IgD-negative memory B cell (primary cell): ENCODE measurements around the gene NDC1. TPM values are rescaled to one million over a fixed set of nuclear protein-coding genes. Genes with fewer than 3 reads are reported as not detected.

Source experiments
- H3K27ac Mint-ChIP-seq, 3 donors: one replicate each; pipeline ENCODE4 v1.8.0; 2020 to 2022; ENCODE audit warnings: mild to moderate bottlenecking in 3 of 3, mixed read lengths in 3 of 3, moderate library complexity in 1 of 3
- H3K27me3 Mint-ChIP-seq: one replicate; pipeline ENCODE4 v1.8.0; 2021; ENCODE audit warnings: mixed read lengths
- H3K36me3 Mint-ChIP-seq: one replicate; pipeline ENCODE4 v1.8.0; 2020; ENCODE audit warnings: mild to moderate bottlenecking, mixed read lengths
- H3K4me1 Mint-ChIP-seq, 3 donors: one replicate each; pipeline ENCODE4 v1.8.0; 2020 to 2022; ENCODE audit warnings: mixed read lengths in 3 of 3, mild to moderate bottlenecking in 1 of 3
- H3K4me3 Mint-ChIP-seq, 4 donors: one replicate each; pipeline ENCODE4 v1.8.0; 2020 to 2022; ENCODE audit warnings: mild to moderate bottlenecking in 4 of 4, mixed read lengths in 4 of 4, moderate library complexity in 3 of 4
- H3K9me3 Mint-ChIP-seq, 3 donors: one replicate each; pipeline ENCODE4 v1.8.0; 2020 to 2021; ENCODE audit warnings: mixed read lengths in 3 of 3, mild to moderate bottlenecking in 1 of 3
- polyA plus RNA-seq: library from polyadenylated mRNA; unstranded; fragments of 300-500 nt; fragmentation: Illumina TruSeq; gene quantifications from one replicate; pipeline ENCODE4 v1.2.3, GENCODE V29; 2021

The NDC1 gene
- polyA plus RNA-seq, 1 donor from 2014 or later, result 6.8 TPM

DNA sequence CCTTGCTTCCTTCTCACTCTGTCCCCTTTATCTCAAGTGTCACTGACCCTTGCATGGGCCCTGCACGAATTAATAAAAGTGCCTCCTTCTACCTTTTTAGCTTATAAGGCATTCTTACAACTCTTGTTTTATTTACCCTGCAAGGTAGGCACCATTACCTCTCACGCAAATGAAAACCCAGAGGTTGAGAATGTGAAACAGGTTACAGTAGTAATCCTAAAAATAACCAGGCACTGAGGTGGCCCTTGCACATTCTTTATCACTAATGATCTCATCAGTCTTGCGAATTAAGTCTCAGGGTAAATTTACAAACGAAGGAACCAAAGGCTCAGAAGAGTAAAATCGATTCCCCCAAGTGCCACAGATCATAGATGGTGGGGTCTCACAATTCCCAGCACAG is 102.8 kb downstream of the NDC1 start:
- Mint-ChIP-seq H3K36me3 (no peaks in the 10 kb centered on the region), H3K27me3 (peaks cover 43% of the 10 kb centered on the region), H3K4me3 (no peak overlapping the region)

DNA sequence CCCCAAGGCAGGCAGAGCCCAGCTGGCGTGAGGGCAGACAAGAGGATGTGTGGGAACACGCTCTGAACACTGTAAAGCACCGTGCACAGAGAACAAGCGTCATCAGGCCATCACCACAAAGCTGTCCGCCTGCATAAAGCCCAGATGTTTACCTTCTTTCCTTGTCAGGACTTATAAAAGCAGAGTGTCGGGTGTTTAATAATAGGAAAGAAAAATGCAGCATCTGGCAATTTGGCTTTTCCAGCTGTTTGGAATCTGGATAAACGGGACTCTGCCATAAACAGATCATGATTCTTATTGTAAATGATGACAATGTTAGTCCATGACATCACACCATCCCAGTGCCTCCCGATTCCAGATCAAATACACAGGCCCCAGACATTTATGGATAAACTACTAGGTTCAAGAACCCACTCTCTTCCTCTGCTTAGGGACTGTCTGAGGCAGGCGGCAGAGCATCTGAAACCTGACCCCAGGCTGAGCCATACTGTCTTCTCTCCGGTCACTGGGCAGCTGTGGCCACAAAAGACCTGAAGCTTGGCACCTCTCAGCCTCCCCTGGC is 103.4 kb downstream of the NDC1 start:
- H3K9me3 Mint-ChIP-seq, result no peaks in the 10 kb centered on the region
- no peaks in the 10 kb centered on the region for H3K36me3 Mint-ChIP-seq
- H3K4me3 Mint-ChIP-seq, result no peak overlapping the region
- no peak overlapping the region for H3K27ac Mint-ChIP-seq
- peaks cover 40% of the 10 kb centered on the region for H3K27me3 Mint-ChIP-seq
- H3K4me1 Mint-ChIP-seq, result peaks cover 0 to 5% (median 0%) of the 10 kb centered on the region in 3 donors

More for the DNA sequence above, 102.8 kb downstream of the NDC1 start:
- no peak overlapping the region for H3K27ac Mint-ChIP-seq
- H3K9me3 Mint-ChIP-seq, result no peaks in the 10 kb centered on the region
- peaks cover 0 to 5% (median 0%) of the 10 kb centered on the region in 3 donors for H3K4me1 Mint-ChIP-seq

DNA sequence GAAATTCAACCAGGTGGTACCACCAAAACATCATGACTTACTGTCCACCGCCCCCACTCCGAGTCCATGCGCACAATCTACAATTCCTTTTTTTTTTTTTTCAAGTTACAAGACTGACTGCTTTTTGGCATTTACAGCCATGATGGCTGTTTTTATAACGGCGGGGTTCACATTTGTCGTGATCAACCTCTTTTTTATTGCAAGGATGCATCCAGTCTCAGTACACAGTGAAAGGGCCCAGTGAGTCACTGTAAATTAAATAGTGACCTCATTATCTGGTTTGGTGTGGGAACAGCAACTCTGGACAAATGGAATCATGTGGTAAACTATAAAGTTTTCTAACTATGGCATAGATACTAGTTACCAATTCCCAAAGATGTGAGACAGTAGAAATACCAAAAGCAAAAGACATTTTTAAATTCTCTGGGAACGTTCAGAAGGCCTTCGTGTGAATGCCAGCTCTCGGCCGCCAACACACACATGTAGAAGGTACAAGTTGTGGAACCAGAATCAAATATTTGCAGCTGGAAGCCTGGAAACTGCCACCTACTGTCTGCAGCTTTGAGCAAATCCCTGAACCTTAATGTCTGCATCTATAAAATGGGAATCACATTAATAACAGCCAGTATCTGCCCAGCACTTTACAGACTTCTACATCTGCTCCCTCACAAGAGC is 104.0 kb downstream of the NDC1 start:
- Mint-ChIP-seq H3K36me3 (no peaks in the 10 kb centered on the region), H3K9me3 (no peaks in the 10 kb centered on the region), H3K27ac (no peak overlapping the region), H3K27me3 (peaks cover 37% of the 10 kb centered on the region), H3K4me3 (no peak overlapping the region), H3K4me1 (peaks cover 0 to 2% (median 0%) of the 10 kb centered on the region in 3 donors)

DNA sequence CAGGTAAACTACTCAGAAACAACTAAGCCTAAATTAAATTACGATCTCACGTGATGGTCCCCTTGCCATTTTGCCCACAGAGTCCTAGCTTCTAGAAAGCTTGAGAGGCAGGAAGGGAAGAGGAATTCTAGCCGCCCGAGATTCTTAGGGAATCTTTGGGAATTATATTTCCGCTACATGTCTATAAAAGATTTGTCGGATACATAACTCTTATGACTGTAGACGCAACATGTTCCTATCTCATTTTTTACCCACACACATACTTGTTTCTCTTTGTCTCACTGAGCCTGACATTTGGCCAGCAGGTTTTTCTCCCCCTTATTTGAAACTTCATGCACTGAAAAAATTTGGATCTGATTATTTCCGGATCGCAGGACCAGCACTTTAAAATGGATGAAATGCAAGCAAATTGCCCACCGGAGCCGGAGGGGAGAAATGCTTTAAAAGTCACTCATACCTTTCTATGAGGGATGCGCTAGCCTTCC is 104.6 kb downstream of the NDC1 start:
- Mint-ChIP-seq H3K36me3 (no peaks in the 10 kb centered on the region), H3K27ac (no peak overlapping the region), H3K9me3 (no peaks in the 10 kb centered on the region), H3K27me3 (peaks cover 36% of the 10 kb centered on the region), H3K4me3 (no peak overlapping the region), H3K4me1 (peaks cover 0 to 2% (median 0%) of the 10 kb centered on the region in 3 donors)

DNA sequence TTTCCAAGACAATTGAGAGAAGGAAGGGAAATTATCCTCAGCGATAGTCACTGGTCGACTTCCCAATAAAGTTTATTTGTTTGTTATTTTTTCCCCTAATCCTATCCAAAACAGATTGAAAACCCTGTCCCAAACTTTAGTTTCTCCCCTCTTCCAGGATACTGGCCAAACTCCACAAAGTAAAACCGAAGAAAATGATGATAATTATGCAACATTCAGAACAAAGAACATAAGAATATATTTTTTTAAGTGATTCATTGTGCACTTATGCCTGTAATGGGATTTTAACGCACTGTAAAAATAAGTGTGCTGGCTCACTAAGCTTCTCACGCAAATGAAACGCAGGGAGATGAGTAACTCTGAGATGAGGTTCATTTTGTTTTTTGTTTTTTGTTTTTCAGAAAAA is 105.2 kb downstream of the NDC1 start:
- Mint-ChIP-seq H3K4me1 (peaks cover 0 to 2% (median 0%) of the 10 kb centered on the region in 3 donors), H3K4me3 (no peak overlapping the region), H3K27ac (no peak overlapping the region), H3K9me3 (no peaks in the 10 kb centered on the region), H3K36me3 (no peaks in the 10 kb centered on the region), H3K27me3 (peaks cover 30% of the 10 kb centered on the region)

DNA sequence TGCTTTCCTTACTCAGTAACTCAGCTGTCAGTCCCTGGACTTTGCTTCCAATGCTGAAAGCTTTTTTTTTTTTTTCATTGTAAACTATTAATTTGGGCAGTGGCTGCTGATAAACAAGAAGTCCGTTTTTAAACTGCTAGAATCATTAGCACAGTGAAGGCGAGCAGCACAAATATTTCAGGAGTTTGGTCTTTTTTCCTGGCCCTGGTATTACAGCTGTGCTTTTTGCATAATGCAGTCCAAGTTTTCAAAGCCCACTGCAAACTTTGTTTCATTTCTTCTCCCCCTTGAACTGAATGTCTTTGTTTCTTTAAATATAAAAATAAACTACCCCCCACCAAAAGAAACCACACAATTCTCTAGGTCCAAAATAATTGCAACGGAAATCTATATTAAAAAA is 105.7 kb downstream of the NDC1 start:
- Mint-ChIP-seq H3K4me3 (no peak overlapping the region), H3K36me3 (no peaks in the 10 kb centered on the region), H3K9me3 (no peaks in the 10 kb centered on the region), H3K4me1 (peaks cover 0 to under 1% (median 0%) of the 10 kb centered on the region in 3 donors), H3K27me3 (peaks cover 29% of the 10 kb centered on the region), H3K27ac (no peak overlapping the region)

DNA sequence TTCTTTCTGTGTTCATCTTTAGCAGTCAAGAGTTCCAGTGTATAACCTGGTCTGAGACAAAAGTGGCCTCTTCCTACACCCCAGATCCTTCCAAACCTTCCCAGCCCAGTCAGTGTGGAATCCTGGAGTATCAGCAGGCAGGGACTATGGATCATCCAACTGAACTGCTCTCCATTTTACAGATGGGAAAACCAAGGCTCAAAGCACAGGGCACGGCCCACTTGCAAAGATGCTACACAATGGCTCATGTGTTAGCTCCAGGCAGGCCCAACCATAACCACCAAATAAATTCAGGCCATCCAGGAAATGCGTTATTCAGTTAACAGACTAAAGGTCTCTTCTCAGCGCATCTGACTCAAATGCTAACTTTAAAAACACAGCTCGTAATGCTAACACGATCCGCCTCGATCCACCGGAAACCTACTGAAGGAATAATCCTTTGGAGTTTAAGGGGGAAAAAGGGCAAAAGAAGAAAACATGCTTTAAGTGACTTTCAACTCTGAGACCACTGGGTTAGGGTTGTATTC is 106.3 kb downstream of the NDC1 start:
- Mint-ChIP-seq H3K36me3 (no peaks in the 10 kb centered on the region), H3K9me3 (no peaks in the 10 kb centered on the region), H3K27ac (no peak overlapping the region), H3K4me3 (no peak overlapping the region), H3K27me3 (peaks cover 25% of the 10 kb centered on the region), H3K4me1 (no peaks in the 10 kb centered on the region)

DNA sequence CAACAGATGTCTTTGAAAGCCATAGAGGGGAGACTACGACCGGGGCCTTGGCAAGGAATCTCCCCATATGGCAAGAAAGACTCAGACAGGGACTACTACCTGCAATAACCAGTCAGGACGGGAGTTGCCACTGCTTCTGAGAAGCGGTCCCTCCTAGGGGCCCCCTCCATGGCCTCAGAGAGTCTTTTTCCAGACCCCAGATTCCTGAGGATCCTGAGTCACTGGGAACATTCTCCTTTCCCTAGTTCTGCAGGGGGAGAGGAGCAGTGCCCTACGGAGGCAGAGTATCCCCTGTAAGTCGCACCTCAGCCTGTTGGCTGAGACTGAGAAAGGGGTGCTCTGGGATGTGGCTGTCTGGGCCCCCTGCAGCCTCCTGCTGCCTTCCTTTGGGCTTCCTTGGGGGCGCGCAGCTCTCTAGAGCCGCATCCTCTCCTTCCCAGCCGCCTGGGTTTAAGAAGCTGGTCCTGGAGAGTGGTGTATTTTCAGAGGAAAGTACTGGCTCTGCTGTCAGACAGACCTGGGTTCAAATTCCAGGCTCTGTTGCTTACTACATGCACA is 107.0 kb downstream of the NDC1 start:
- no peak overlapping the region for H3K4me3 Mint-ChIP-seq
- H3K4me1 Mint-ChIP-seq, result no peaks in the 10 kb centered on the region

DNA sequence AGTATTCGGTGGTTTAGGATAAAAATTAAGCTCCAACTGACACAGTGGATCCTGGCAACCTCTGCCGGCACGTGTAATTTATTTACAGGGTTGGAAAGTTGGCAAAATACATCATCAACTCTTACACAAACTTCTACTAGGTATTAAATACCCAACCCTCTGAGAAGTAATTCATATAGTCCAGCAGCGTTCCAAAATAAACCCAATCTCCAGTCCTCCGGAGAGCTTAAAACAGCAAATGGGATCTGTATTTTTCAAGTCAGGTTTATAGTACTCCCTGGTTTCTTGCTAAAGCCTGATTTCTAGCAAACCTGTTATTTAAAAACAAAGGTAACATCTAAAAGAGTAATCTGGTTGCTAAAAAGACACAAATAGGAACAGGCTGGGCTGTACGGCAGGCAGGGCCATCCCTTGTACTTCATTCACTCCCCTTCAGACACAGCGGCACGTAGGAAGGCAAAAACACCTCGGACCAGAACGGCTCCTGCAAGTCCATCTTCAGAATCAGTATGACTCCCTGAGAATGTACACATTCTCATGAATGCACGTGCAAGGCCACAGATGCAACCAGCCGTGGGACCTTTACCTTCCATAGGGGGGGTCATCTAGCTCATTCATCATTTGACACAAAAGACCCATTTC is 107.8 kb downstream of the NDC1 start:
- Mint-ChIP-seq H3K27me3 (peaks cover 16% of the 10 kb centered on the region), H3K9me3 (no peaks in the 10 kb centered on the region), H3K4me1 (no peaks in the 10 kb centered on the region), H3K36me3 (no peaks in the 10 kb centered on the region), H3K4me3 (no peak overlapping the region), H3K27ac (no peak overlapping the region)

More for the DNA sequence above, 107.0 kb downstream of the NDC1 start:
- Mint-ChIP-seq H3K9me3 (no peaks in the 10 kb centered on the region), H3K36me3 (no peaks in the 10 kb centered on the region), H3K27ac (no peak overlapping the region), H3K27me3 (peaks cover 23% of the 10 kb centered on the region)

DNA sequence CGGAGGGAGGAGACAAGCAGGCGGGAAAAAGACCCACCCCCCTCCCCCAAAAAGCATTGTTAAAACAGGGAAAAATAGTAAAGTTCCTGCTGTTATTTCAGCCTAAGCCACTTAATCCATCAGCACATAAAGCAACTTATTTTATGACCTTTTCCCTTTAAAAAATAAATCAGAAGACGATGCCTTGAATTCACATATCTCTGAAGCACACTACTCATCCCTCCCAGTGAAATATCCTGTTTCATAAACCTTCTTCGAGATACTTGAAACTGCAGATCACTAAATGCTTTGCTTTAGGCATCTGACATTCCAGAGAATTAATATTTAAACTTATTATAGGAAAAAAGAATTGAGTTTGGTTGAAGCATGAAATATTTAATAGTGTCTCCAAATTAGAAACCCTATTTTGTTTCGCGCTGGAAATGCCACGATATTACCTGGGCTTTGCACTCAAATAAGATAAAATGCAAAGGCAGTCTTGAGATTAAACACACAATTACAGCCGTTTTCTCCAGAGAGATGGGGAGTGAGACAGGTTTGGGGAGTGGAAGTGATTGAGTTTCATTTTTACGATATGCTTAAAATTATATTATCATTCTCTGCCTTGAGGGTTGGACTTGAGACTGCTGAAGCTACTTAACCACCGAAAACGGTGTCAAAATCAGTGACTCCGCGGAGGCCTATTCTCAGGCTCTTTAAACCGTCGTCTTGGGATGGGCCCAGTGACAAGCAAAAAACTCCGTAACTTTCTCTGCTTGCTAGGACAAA is 108.5 kb downstream of the NDC1 start:
- Mint-ChIP-seq H3K4me1 (no peaks in the 10 kb centered on the region), H3K27me3 (peaks cover 9% of the 10 kb centered on the region), H3K4me3 (no peak overlapping the region), H3K9me3 (no peaks in the 10 kb centered on the region), H3K36me3 (no peaks in the 10 kb centered on the region), H3K27ac (no peak overlapping the region)

DNA sequence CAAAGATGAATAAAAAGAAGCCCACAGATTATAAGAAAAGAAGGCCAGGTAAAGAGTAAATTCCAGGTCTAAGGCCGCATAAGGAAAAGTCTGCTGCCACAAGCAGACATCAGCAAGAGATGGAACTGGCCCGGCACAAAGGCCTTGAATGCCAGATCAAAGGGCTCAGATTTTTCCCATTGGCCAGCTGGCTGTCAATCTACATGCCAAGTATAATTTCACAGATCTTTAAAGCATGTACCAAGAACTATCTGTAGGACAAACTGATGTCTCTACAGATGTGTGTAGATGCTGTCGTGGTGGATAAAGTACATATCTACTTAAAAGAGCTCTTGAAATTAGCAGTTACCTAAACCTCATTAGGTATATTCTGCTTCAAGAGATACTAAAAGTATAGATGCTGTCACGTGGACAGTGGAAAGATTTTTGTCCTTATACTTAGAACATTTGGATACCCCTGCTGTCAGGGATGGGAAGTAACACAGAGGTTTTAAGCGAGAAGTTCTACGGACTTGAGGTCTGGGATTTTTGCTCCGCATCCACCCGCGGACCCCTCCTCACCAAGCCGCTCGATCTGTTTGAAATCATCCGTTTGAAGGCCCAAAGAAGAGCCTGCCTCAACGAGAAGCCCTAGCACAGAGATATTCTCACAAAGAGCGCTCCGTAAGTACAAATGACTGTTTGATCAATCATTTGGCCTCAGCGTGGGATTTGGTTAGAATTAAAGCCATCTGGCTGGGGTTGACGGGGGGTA is 109.2 kb downstream of the NDC1 start:
- Mint-ChIP-seq H3K4me3 (no peak overlapping the region), H3K27ac (no peak overlapping the region), H3K27me3 (peaks cover 7% of the 10 kb centered on the region), H3K4me1 (no peaks in the 10 kb centered on the region), H3K36me3 (no peaks in the 10 kb centered on the region), H3K9me3 (no peaks in the 10 kb centered on the region)

DNA sequence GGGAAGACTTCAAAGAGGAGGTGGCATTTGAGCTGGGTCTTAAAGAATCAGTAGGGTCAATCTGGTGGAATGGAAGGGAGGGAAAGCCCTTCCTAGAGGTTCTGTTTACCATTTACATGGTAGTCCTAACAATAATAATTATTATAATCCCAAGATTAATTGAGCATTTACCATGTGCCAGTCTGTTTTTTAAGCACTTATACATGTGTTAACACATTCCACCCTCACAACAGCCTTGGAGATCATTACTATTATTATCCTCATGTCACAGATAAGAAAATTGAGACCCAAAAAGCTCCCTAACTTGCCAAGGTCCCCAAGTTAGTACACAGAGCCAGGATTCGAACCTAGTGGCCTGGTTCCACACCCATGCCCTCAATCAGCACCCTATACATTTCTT is 109.9 kb downstream of the NDC1 start:
- H3K36me3 Mint-ChIP-seq, result no peaks in the 10 kb centered on the region

DNA sequence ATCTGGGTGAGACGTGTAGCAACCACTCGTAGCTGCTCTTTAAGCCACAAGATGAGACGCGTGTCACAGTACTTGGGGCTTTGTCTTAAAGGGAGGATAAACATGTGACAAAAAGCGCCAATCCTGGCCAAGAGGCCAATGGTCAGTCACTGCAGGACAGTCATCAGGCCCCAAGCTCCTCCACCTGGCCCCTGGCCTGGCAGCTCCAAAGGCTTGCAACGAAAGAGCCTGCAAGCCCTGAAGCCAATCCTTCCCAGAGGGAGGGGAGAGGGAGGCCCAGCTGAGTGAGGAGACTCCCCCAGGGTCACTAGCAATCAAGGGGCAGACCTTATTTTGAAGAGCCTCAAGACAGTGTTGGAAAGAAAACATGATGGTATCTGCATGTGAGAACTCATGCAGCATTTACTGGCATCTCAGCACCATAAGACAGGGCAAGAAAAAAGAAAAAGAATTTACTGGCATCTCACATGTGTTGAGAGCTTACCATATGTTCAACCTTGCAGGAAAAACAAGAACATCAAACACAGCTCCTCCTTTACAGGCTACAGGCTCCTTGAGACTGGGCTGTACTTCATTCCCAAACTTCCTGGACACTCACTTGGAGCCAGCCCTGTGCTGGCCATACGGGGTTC is 110.5 kb downstream of the NDC1 start:
- Mint-ChIP-seq H3K4me3 (no peak overlapping the region), H3K27me3 (peaks cover 3% of the 10 kb centered on the region), H3K4me1 (no peaks in the 10 kb centered on the region), H3K36me3 (no peaks in the 10 kb centered on the region), H3K27ac (no peak overlapping the region), H3K9me3 (no peaks in the 10 kb centered on the region)

More for the DNA sequence above, 109.9 kb downstream of the NDC1 start:
- no peak overlapping the region for H3K27ac Mint-ChIP-seq
- peaks cover 3% of the 10 kb centered on the region for H3K27me3 Mint-ChIP-seq
- H3K4me3 Mint-ChIP-seq, result no peak overlapping the region
- H3K9me3 Mint-ChIP-seq, result no peaks in the 10 kb centered on the region
- no peaks in the 10 kb centered on the region for H3K4me1 Mint-ChIP-seq
